Stimulated activated CD8-positive, alpha-beta memory T cell treated with anti-CD3 and anti-CD28 coated beads, Interleukin-12 subunit alpha, Interleukin-12 subunit beta, amount 100 ng/mL, for 24 hours (primary cell): ENCODE data around the gene CTDP1.

ENCODE experiments used
- DNase-seq: peaks from one replicate; pipeline ENCODE4 v3.0.0-alpha.2; 2020; ENCODE audit errors: extremely low read depth

The CTDP1 gene

DNA sequence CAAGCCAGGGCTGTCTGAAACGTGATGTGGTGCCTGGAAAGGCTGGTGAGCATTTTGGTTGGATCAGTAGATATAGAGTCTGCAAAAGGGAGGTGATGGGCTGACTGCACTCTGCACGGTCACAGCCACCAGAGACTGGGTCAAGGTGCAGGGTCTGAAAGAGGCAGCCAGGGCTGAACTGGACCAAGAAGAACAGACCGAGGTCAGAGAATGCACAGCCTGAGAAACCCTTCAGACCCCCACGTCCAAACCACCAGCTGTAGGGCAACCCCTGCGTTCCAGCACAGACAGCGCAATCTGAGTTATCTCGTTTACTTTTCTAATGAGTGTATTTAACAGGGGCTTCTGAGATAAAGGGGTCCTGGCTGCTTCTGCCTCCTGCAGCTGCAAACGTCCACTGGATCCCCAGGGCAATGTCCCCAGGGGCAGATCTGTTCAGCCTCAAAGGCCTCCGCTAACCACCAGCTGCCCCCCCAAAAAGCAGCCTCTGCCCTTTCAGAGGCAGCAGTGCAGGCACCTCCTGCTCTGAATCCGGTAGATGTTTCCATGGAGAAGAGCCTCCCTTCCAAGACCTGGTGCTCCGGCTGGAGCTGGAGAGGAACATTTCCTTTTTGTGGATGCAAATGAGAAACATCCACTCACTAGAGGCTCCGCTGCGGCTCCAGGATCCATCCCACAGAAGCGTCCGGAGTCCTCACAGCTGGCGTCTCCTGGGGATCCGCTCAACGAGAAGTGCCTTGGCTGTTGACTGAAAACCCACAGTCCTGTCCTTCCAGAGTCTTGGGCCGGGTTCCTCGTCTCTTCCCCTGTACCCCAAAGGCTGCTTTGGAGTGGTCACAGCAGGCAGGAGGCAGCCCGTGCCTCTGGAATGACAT lies 117.2 kb downstream of the CTDP1 start:
- DNase-seq: no peak

DNA sequence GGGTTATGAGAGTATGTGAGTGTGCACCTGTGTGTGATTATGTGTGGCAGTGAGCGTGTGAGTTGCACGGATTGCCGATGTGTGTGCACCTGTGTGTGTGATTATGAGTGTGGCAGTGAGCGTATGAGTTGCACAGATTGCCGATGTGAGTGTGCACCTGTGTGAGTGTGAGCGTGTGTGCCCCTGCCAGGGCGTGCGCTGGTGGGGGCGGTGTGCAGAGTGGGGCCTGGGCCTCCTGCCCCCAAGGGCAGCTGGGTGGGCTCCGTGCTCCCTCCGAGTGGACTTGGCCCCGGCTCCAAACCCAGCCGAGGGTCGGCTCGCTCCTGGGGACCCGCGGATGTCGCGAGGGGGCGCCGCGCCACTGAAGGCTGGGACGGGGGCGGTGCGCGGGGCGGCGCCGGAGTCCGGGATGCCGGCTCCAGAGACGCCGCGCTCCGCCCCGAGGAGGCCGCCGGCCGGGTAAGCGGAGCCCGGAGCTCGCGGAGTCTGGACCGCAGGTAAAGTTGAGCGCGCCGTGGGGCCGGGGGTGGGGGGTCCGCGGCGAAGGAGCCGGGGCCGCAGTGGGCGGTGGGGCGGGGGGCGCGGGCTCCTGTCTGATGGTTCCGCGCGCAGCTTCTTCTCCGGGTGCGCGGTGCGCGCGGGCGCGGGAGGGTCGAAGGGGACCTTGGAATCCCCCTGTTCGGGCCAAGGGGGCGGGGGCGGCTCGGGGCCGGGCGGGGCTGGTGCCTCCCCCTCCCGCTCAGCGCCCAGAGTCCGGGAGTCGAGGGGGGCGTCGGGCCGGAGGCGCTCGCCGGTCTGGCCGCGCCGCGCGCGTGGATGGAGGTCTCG lies 118.1 kb downstream of the CTDP1 start, which contains the start of gene KCNG2:
Gene KCNG2, plus strand, starts transcription at position 421 of the 828 bp plus-strand sequence. CDS start 65,730 bp downstream, outside the sequence.
- DNase-seq: no peak

DNA sequence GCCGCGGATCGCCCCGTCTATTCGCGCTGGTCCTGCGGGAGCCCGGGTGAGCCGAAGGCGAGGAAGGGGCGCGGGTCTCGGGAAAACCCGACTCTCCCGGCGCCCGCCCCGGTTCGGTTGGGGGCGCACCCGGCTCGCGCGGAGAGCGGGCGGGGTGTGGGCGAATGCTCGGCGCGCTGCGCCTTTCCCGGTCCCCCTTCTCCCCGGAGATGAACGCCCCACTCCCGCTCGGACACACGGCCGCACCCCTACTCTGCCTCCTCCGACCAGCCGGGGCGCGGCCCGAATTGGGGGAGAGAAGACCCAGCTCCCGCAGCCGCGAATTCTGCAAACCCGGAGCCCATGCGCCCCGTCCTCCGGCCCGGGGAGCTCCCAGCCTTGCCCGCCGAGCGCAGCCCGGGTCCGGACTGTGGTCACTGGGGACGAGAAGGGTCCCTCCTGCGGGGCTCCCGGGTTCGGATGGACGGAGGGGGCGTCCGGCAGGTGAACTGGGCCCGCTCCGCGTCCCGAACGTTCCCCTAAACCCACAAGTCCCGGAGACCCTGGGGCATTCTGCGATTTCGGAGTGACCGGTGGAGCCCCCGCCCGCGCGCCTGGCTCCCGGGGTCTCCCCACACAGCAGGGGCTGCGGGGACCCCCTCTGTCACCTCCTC lies 118.9 kb downstream of the CTDP1 start:
- no peak for DNase-seq

DNA sequence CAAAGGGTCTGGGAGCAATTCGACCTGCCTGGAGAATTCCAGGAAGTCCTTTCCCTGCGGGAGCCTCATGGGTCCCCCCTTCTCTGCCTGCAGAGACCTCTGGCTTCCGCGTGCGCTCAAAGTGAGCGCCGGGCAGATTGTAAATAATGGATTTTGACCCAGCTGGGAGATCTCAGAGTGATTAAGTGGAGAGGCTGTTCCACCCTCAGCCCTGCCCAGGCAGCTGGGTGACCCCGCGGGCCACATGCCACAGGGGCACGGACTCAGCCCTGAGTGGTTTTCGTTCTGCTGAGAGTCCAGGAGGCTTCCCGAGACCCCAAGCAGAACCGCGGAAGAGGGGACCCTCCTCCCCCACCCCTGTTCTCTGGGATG lies 119.4 kb downstream of the CTDP1 start:
- no peak for DNase-seq

DNA sequence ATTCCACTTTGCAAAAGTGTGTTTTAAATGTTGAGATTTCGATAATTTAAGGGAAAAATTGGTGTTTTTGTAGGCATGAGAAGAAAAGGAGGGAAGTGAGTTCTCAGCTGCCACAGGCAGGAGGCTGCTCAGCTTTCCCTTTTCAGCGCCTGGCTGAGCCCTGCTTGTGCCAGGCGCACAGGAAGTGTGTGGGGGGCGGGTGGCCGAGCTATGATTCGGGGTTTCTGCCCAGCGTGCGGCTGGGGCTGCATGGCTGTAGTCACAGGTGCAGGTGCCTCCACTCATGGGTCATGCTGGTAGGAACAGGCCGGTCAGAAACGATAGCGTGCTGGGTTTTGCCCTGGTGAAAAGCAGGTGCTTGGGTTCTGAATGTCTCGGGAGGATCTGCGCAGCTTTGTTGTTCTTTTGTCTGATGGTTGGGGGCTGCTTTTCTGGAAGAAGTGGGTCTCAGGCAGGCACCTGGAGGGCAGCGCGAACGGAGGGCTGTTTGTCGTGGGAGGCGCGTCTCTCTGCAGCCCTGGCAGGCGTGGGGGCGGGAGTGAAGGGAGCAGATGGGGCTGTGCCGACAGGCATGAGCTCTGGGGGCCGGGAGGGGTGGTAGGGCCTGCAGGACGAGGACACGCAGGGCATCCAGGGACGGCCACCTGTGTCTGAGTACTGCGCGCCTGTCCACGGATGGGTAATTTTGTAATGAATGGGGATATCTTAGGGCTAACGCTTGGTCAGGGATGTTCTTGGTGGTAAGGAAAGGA lies 120.2 kb downstream of the CTDP1 start:
- no peak for DNase-seq

DNA sequence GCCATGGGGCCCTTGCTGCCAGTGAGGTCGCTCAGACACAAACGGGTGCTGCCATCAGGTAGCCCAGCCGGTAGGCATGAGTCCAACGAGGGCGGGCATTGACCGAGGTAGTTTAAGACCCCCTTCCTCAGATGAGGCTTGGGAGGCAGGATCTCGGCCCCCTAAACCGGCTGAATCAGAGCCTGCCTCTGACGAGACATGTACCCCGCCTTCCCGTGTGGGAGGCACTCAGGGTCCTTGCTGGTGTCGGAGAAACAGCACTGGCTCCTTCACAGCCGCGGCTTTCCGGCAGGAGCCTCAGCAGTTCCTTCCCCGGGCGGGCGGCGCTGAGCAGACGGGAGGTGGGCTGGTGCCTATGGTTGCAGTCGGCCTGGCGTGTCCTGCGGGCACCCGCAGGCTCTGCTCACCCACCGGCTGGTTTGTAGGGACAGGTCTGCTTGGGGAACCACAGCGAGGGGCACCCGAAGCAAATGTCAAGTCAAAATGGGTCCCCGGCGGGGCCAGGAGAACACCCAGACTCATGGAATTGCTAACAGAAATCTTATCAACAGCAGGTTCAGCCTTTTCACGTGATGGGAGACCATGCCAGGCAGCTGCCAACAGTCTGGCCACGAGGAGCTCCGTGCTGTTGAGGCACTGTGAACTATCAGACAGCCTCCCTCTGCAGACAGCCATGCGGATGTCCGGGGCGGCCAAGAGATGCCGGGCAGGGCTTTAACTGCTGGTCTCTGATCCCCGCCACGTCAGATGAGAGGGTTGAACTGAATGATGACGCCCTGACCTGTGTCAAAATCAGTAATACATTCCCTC lies 121.0 kb downstream of the CTDP1 start:
- DNase-seq: no peak

DNA sequence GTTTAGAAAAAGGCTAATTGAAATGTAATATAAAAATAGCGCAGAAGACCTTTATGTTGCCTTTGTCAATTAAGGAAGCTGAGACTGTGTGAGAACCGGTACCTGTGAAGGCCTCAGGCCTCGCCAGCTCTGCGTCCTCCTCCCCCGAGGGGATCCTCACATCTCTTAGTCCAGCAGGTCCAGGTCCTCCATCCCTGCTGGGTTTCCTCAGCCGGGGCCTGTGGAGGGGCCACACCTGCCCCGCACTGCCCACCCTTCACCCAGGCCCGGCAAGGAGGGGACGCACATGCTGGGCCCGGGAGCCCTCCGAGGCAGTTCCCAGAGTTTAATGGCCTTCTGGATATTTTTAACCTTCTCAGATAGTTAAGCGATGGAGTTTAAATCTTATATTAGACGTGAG lies 121.6 kb downstream of the CTDP1 start:
- DNase-seq: no peak

DNA sequence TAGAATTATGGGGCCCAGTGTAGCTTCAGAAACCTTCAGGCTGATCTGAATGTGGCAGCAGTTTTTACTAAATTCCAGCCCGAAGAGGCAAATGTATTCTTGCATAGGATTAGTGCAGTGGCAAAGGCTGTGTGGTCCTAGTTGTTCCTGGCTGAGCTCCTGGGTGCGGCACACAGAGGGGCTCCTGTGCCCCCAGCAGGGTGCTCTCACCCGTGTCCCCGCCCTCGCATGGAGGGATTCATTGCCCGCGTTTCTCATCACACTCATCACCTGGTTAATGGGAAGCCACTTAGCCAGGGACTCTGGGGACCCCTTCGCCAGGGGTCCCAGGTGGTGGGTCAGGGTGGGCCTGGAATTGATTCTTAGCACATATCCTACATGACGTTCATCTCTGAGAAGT lies 122.0 kb downstream of the CTDP1 start:
- DNase-seq: no peak

DNA sequence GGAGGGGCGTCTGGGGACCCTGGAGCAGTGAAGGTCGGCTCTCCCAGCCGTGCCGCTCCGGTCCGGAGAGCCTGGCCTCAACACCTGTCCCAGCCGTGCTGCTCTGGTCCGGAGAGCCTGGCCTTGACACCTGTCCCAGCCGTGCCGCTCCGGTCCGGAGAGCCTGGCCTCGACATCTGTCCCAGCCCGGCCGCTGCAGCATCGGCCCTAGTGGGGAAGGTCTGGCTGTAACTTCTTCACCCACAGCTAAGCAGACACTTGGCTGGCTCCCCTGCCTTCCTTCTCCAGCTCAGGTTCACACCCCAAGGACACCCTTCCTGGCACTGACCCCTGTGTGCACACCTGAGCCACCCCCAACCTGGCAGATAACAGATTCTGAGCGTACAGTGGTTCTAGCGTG lies 122.7 kb downstream of the CTDP1 start:
- DNase-seq: no peak

DNA sequence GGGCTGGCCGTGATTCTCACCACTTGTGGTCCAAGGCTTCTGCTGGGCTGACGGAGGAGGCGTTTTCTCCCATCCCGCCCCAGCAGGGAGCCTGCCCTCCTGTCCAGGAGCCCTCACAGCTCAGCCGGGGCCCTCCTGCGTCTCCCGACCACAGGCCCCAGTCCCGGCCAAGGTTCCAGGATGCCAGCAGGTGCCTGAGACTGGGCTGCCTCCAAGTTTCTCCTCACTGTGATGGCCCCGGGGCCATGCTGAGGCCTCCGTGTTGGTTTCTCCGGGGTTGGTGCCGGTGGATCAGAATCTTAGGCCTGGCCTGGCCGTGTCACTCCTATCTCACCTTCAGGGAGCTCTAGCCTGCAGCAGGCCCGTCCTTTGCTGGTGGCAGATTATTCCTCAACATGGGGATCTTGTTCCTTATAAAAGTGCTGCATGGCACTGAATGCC lies 124.0 kb downstream of the CTDP1 start:
- DNase-seq: no peak
